ENCODE measurements around the gene UBXN7. TPM values are rescaled to one million over a fixed set of nuclear protein-coding genes. Genes with fewer than 3 reads are reported as not detected.
"Not testable (repeated sequence)": the region's sequence is repeated elsewhere in the genome, so short reads cannot be mapped to it uniquely, and the experiment has no call there.

UBXN7 gene
- total RNA-seq, 1 experiment from 2014 or later = 62.7 TPM

- H3K4me1 ChIP-seq; H3K27ac Mint-ChIP-seq (ENCODE audit: unreplicated experiment); BruUV-seq (replicated peaks); H3K27me3 ChIP-seq (replicated peaks; ENCODE audit: control insufficient read depth, insufficient read depth, low read length); H3K27me3 Mint-ChIP-seq (ENCODE audit: insufficient read depth, unreplicated experiment); H3K9me3 ChIP-seq; POLR2A ChIA-PET; intact Hi-C loops (cut with micrococcal nuclease; ENCODE audit: unreplicated experiment); H3K36me3 ChIP-seq (ENCODE audit: control insufficient read depth, insufficient read depth, low read length); CTCF ChIA-PET; H3K4me3 ChIP-seq (ENCODE audit: low read depth, low read length); H3K4me3 Mint-ChIP-seq (ENCODE audit: unreplicated experiment); DNase-seq; H3K4me1 Mint-ChIP-seq (ENCODE audit: low read depth, unreplicated experiment): not testable (repeated sequence)
- H3K36me3 Mint-ChIP-seq (ENCODE audit: insufficient read depth, unreplicated experiment) = peaks cover 86% of the 10 kb centered on the region
- H3K9me3 Mint-ChIP-seq (ENCODE audit: unreplicated experiment) = peaks cover 19% of the 10 kb centered on the region
Measured at GRCh38 chr3:196386034-196386433, 46.2 kb downstream of the UBXN7 start.

GRCh38 chr3:196385446-196385845 is 46.8 kb downstream of the UBXN7 start:
- POLR2A ChIA-PET = not testable (repeated sequence)

GRCh38 chr3:196378146-196378841 is 53.9 kb downstream of the UBXN7 start:
- no TSS peak for BruUV-seq (replicated peaks)
- CTCF ChIA-PET = no interaction called here

More at GRCh38 chr3:196385446-196385845, 46.8 kb downstream of the UBXN7 start:
- H3K36me3 ChIP-seq (ENCODE audit: control insufficient read depth, insufficient read depth, low read length); H3K4me1 ChIP-seq; H3K4me3 ChIP-seq (ENCODE audit: low read depth, low read length); H3K27me3 Mint-ChIP-seq (ENCODE audit: insufficient read depth, unreplicated experiment); BruUV-seq (replicated peaks); H3K27ac Mint-ChIP-seq (ENCODE audit: unreplicated experiment); DNase-seq; H3K9me3 ChIP-seq; H3K27me3 ChIP-seq (replicated peaks; ENCODE audit: control insufficient read depth, insufficient read depth, low read length); H3K4me3 Mint-ChIP-seq (ENCODE audit: unreplicated experiment); H3K4me1 Mint-ChIP-seq (ENCODE audit: low read depth, unreplicated experiment); intact Hi-C loops (cut with micrococcal nuclease; ENCODE audit: unreplicated experiment); CTCF ChIA-PET: not testable (repeated sequence)
- H3K36me3 Mint-ChIP-seq (ENCODE audit: insufficient read depth, unreplicated experiment) = peaks cover 84% of the 10 kb centered on the region
- peaks cover 19% of the 10 kb centered on the region for H3K9me3 Mint-ChIP-seq (ENCODE audit: unreplicated experiment)

GRCh38 chr3:196377321-196377720 is 54.9 kb downstream of the UBXN7 start:
- Histone ChIP-seq H3K4me3 (ENCODE audit: low read depth, low read length) (no peak overlapping the region), H3K36me3 (ENCODE audit: control insufficient read depth, insufficient read depth, low read length) (no peaks in the 10 kb centered on the region), H3K27me3 (replicated peaks; ENCODE audit: control insufficient read depth, insufficient read depth, low read length) (no peaks in the 10 kb centered on the region), H3K4me1 (no peaks in the 10 kb centered on the region), H3K9me3 (no peaks in the 10 kb centered on the region)
- Mint-ChIP-seq H3K9me3 (ENCODE audit: unreplicated experiment) (peaks cover 6% of the 10 kb centered on the region), H3K36me3 (ENCODE audit: insufficient read depth, unreplicated experiment) (peaks cover 34% of the 10 kb centered on the region), H3K27me3 (ENCODE audit: insufficient read depth, unreplicated experiment) (no peaks in the 10 kb centered on the region), H3K4me1 (ENCODE audit: low read depth, unreplicated experiment) (no peaks in the 10 kb centered on the region), H3K4me3 (ENCODE audit: unreplicated experiment) (no peak overlapping the region), H3K27ac (ENCODE audit: unreplicated experiment) (no peak overlapping the region)
- DNase-seq = no peak
- BruUV-seq (replicated peaks) = no TSS peak
- ChIA-PET POLR2A (no interaction called here), CTCF (no interaction called here)
- intact Hi-C loops (cut with micrococcal nuclease; ENCODE audit: unreplicated experiment) = no loop called here
- TF ChIP-seq CTCF (IDR thresholded peaks at IDR 0.05; ENCODE audit: insufficient read depth in 1 of 2, low read depth in 1 of 2, low read length in 1 of 2, severe bottlenecking in 1 of 2, unreplicated experiment in 1 of 2) = no peak

More at GRCh38 chr3:196378146-196378841, 53.9 kb downstream of the UBXN7 start:
- Mint-ChIP-seq H3K27me3 (ENCODE audit: insufficient read depth, unreplicated experiment) (no peaks in the 10 kb centered on the region), H3K9me3 (ENCODE audit: unreplicated experiment) (peaks cover 7% of the 10 kb centered on the region), H3K4me1 (ENCODE audit: low read depth, unreplicated experiment) (no peaks in the 10 kb centered on the region), H3K4me3 (ENCODE audit: unreplicated experiment) (no peak overlapping the region), H3K36me3 (ENCODE audit: insufficient read depth, unreplicated experiment) (peaks cover 35% of the 10 kb centered on the region), H3K27ac (ENCODE audit: unreplicated experiment) (no peak overlapping the region)
- H3K9me3 ChIP-seq = no peaks in the 10 kb centered on the region
- no peak for TF ChIP-seq CTCF (IDR thresholded peaks at IDR 0.05; ENCODE audit: insufficient read depth in 1 of 2, low read depth in 1 of 2, low read length in 1 of 2, severe bottlenecking in 1 of 2, unreplicated experiment in 1 of 2)
- intact Hi-C loops (cut with micrococcal nuclease; ENCODE audit: unreplicated experiment) = no loop called here
- DNase-seq = no peak
- H3K4me3 ChIP-seq (ENCODE audit: low read depth, low read length) = no peak overlapping the region
- no peaks in the 10 kb centered on the region for H3K27me3 ChIP-seq (replicated peaks; ENCODE audit: control insufficient read depth, insufficient read depth, low read length)
- H3K4me1 ChIP-seq = no peaks in the 10 kb centered on the region
- H3K36me3 ChIP-seq (ENCODE audit: control insufficient read depth, insufficient read depth, low read length) = no peaks in the 10 kb centered on the region
- POLR2A ChIA-PET = no interaction called here

Measured in Caco-2 (cell line).